ENCODE measurements around the gene MDFI.

DNA sequence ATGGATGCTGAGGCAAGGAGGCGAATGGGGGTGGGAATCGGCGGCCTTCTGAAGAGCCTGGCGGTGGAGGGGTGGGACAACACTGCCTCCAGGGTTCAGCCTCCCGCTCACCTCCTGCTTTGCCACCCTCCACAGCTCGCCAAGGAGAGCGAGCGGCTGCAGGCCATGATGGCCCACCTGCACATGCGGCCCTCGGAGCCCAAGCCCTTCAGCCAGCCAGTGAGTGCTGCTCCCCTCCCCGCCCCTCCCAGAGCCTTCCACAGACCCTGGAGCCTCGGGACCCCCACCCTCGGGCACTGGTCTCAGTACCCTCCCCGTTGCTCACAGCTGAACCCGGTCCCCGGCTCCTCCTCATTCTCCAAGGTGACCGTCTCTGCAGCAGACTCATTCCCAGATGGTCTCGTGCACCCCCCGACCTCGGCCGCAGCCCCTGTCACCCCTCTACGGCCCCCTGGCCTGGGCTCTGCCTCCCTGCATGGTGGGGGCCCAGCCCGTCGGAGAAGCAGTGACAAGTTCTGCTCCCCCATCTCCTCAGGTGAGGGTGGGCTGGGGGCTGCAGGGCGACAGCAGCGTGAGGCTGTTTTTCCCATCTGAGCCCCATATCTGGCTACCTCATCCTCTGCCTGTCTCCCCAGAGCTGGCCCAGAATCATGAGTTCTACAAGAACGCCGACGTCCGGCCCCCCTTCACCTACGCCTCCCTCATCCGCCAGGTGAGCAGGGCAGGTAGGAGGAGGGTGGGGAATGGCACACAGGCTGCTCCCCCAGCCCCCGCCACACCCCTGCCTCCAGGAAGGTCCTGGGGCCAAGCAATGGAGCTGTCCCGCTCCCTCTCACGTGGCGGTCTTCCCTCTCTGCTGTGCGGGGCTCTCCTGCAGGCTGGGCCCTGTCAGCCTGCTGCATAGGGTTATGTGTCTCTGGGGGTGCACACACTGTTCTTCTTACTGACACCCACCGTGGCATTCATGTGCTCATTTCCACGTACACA is 48.3 kb upstream of the MDFI start:
- TF ChIP-seq CTCF (IDR thresholded peaks at IDR 0.05 in 4 of 5, conservative IDR thresholded peaks at IDR 0.05 in 1 of 5) (no peak), POLR2A (IDR thresholded peaks at IDR 0.05) (no peak)
